Measurements from ENCODE around the gene CFAP46. TPM values are rescaled to one million over a fixed set of nuclear protein-coding genes. Genes with fewer than 3 reads are reported as not detected.

Gene CFAP46
- total RNA-seq, 4 donors from 2014 or later = 0.19 to 0.92 (median 0.54) TPM

- WGBS, 2 donors = 72 to 79% methylated on average over 6 of the region's 6 CpGs
- no peak for DNase-seq
- peaks cover 0 to 10% (median 4%) of the 10 kb centered on the region in 3 donors for H3K4me1 ChIP-seq
- H3K9me3 ChIP-seq = no peaks in the 10 kb centered on the region
- intact Hi-C loops (cut with DNase I) = no loop called here
- H3K27me3 ChIP-seq = no peaks in the 10 kb centered on the region
- H3K36me3 ChIP-seq = peaks cover 0 to 68% (median 7%) of the 10 kb centered on the region in 3 donors
- TF ChIP-seq CTCF (IDR thresholded peaks at IDR 0.05) (no peak), POLR2A (IDR thresholded peaks at IDR 0.05) (no peak)
- H3K4me3 ChIP-seq = no peak overlapping the region
- no peak overlapping the region for H3K27ac ChIP-seq
Observed at GRCh38 chr10:132762267-132762666, 180.1 kb downstream of the CFAP46 start.

GRCh38 chr10:132761395-132762060 is 180.8 kb downstream of the CFAP46 start:
- no peaks in the 10 kb centered on the region for H3K9me3 ChIP-seq
- H3K27me3 ChIP-seq = no peaks in the 10 kb centered on the region
- H3K27ac ChIP-seq = no peak overlapping the region
- no peak for TF ChIP-seq CTCF (IDR thresholded peaks at IDR 0.05)
- TF ChIP-seq POLR2A (IDR thresholded peaks at IDR 0.05) = no peak
- intact Hi-C loops (cut with DNase I) = no loop called here
- peaks cover 0 to 10% (median 4%) of the 10 kb centered on the region in 3 donors for H3K4me1 ChIP-seq
- WGBS, 2 donors = 94% methylated on average over 7 to 10 of the region's 11 CpGs
- DNase-seq = no peak
- no peak overlapping the region for H3K4me3 ChIP-seq
- H3K36me3 ChIP-seq = peaks cover 0 to 73% (median 7%) of the 10 kb centered on the region in 3 donors

GRCh38 chr10:132758865-132759264 is 183.5 kb downstream of the CFAP46 start:
- H3K9me3 ChIP-seq = no peaks in the 10 kb centered on the region
- TF ChIP-seq CTCF (IDR thresholded peaks at IDR 0.05) = no peak
- no peak for TF ChIP-seq POLR2A (IDR thresholded peaks at IDR 0.05)
- intact Hi-C loops (cut with DNase I) = no loop called here
- no peak for DNase-seq
- H3K27ac ChIP-seq = no peak overlapping the region
- H3K4me1 ChIP-seq = peaks cover 0 to 8% (median 3%) of the 10 kb centered on the region in 3 donors
- H3K4me3 ChIP-seq = no peak overlapping the region
- H3K27me3 ChIP-seq = no peaks in the 10 kb centered on the region
- peaks cover 0 to 84% (median 13%) of the 10 kb centered on the region in 3 donors for H3K36me3 ChIP-seq
- 90 to 98% methylated on average over 9 to 10 of the region's 14 CpGs for WGBS, 2 donors

Other genes starting within 250 kb of the CFAP46 start
- gene NKX6-2, start 156.4 kb downstream of the CFAP46 start, total RNA-seq = under 1 TPM in 1 of 4 donors, not detected in 3; 0.57 TPM
- not detected for gene ADGRA1, start 145.4 kb upstream of the CFAP46 start, total RNA-seq
- gene KNDC1, start 217.6 kb upstream of the CFAP46 start, total RNA-seq = under 1 TPM in 3 of 4 donors, not detected in 1; 0.19 to 0.64 (median 0.53) TPM

All from esophagus squamous epithelium (tissue), 5 donors.